ENCODE data around the gene VMO1. TPM values are rescaled to one million over a fixed set of nuclear protein-coding genes. Genes with fewer than 3 reads are reported as not detected.

Gene VMO1
- total RNA-seq, 4 donors from 2014 or later, result 1.4 to 6.0 (median 1.9) TPM; not detected in 1

- Histone ChIP-seq H3K36me3 (peaks cover 0 to 78% (median 6%) of the 10 kb centered on the region in 3 donors), H3K4me1 (no peaks in the 10 kb centered on the region), H3K27me3 (no peaks in the 10 kb centered on the region), H3K27ac (no peak overlapping the region), H3K4me3 (no peak overlapping the region), H3K9me3 (no peaks in the 10 kb centered on the region)
- DNase-seq (ENCODE audit: low spot score in 2 of 2), result no peak
- TF ChIP-seq EP300 (IDR thresholded peaks at IDR 0.05) (no peak), POLR2A (IDR thresholded peaks at IDR 0.05) (no peak), CTCF (IDR thresholded peaks at IDR 0.05) (no peak)
- WGBS, 2 donors, result 71 to 78% methylated on average over 7 of the region's 7 CpGs
Observed at GRCh38 chr17:4815043-4815675, 29.0 kb upstream of the VMO1 start.

GRCh38 chr17:4812690-4813089 lies 26.5 kb upstream of the VMO1 start:
- no peak overlapping the region for H3K4me3 ChIP-seq
- H3K36me3 ChIP-seq, result peaks cover 0 to 69% (median 6%) of the 10 kb centered on the region in 3 donors
- no peaks in the 10 kb centered on the region for H3K27me3 ChIP-seq
- 86 to 89% methylated on average over 7 of the region's 7 CpGs for WGBS, 2 donors
- H3K9me3 ChIP-seq, result no peaks in the 10 kb centered on the region
- no peak overlapping the region for H3K27ac ChIP-seq
- peaks cover 0 to 13% (median 6%) of the 10 kb centered on the region in 4 donors for H3K4me1 ChIP-seq
- no peak for DNase-seq (ENCODE audit: low spot score in 2 of 2)
- no peak for TF ChIP-seq CTCF (IDR thresholded peaks at IDR 0.05)
- no peak for TF ChIP-seq EP300 (IDR thresholded peaks at IDR 0.05)
- no peak for TF ChIP-seq POLR2A (IDR thresholded peaks at IDR 0.05)

- no peak overlapping the region for H3K27ac ChIP-seq
- H3K9me3 ChIP-seq, result no peaks in the 10 kb centered on the region
- H3K36me3 ChIP-seq, result peaks cover 0 to 57% (median under 1%) of the 10 kb centered on the region in 3 donors
- H3K4me1 ChIP-seq, result peaks cover 0 to 15% (median 7%) of the 10 kb centered on the region in 4 donors
- H3K27me3 ChIP-seq, result no peaks in the 10 kb centered on the region
- WGBS, 2 donors, result 93 to 96% methylated on average over 12 of the region's 12 CpGs
- no peak for TF ChIP-seq CTCF (IDR thresholded peaks at IDR 0.05)
- TF ChIP-seq EP300 (IDR thresholded peaks at IDR 0.05), result no peak
- no peak for TF ChIP-seq POLR2A (IDR thresholded peaks at IDR 0.05)
- no peak for DNase-seq (ENCODE audit: low spot score in 2 of 2)
- H3K4me3 ChIP-seq, result no peak overlapping the region
Observed at GRCh38 chr17:4811471-4811870, 25.3 kb upstream of the VMO1 start.

- TF ChIP-seq EP300 (IDR thresholded peaks at IDR 0.05) (no peak), POLR2A (IDR thresholded peaks at IDR 0.05) (no peak), CTCF (IDR thresholded peaks at IDR 0.05) (no peak)
- H3K27me3 ChIP-seq, result no peaks in the 10 kb centered on the region
- H3K4me1 ChIP-seq, result peaks cover 0 to 22% (median 7%) of the 10 kb centered on the region in 4 donors
- peaks cover 0 to 50% (median 0%) of the 10 kb centered on the region in 3 donors for H3K36me3 ChIP-seq
- no peak for DNase-seq (ENCODE audit: low spot score in 2 of 2)
- H3K9me3 ChIP-seq, result no peaks in the 10 kb centered on the region
- 58 to 62% methylated on average over 13 of the region's 13 CpGs for WGBS, 2 donors
- no peak overlapping the region for H3K27ac ChIP-seq
- no peak overlapping the region for H3K4me3 ChIP-seq
Observed at GRCh38 chr17:4810696-4811290, 24.6 kb upstream of the VMO1 start.

GRCh38 chr17:4808378-4808767 lies 22.2 kb upstream of the VMO1 start:
- Histone ChIP-seq H3K36me3 (peaks cover 0 to 33% (median 0%) of the 10 kb centered on the region in 3 donors), H3K27ac (peak overlapping the region in 1 of 4 donors; percentile 86), H3K27me3 (no peaks in the 10 kb centered on the region), H3K4me1 (peaks cover 0 to 25% (median 7%) of the 10 kb centered on the region in 4 donors), H3K4me3 (peak overlapping the region in 1 of 4 donors; percentile 81), H3K9me3 (no peaks in the 10 kb centered on the region)
- DNase-seq (ENCODE audit: low spot score in 2 of 2), result peak in 1 of 2 donors; percentile 41
- 26 to 41% methylated on average over 6 of the region's 6 CpGs for WGBS, 2 donors
- TF ChIP-seq EP300 (IDR thresholded peaks at IDR 0.05) (no peak), POLR2A (IDR thresholded peaks at IDR 0.05) (no peak), CTCF (IDR thresholded peaks at IDR 0.05) (no peak)

Data from tibial nerve (tissue), 4 donors.